ENCODE results near the gene NDNF.

The NDNF gene

DNA sequence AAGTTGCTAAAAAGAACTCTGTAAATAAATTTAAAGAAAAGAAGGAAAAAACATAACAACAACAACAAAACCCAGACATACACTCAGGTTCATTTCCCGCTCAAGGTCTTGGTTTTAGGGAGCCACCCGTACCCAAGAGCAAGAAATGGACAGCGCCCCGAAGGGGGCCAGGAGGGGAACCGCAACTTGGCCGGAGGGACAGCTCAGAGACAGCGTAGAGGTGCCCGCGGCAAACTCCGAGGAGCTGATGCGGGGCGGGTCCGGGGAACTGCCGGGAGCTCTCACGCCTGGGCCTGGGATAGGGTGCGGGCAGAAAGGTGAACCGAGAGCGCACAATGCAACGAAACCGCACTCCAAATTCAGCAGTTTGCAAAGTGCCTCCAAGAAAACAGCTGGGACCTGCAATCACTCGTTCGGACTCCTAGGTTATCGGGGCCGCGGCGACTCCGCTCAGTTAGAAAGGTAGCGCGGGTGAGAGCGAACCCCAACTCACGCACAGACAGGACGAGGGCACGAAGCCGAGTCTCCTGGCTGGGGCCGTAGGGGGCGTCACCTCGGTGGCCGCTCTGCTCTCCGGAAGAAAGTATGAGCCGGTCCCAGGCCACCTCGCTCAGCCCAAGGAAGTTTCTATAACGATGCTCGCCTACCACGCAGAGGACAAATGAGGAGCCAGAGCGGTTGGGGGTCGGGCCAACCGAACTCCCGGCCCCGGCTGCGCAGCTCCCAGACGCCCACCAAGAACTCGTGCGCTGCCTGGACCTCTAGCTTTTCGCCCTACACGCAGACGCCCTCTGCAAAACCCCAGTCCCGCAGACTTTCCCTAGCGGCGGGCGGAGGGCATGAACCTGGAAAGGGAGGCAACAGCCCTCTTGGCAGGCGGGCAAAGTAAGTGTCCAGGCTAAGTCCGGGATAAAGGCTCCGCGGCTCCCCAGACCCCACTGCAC lies 1.4 kb downstream of the NDNF start:
- peak in 1 of 2 experiments; percentile 42 for DNase-seq

DNA sequence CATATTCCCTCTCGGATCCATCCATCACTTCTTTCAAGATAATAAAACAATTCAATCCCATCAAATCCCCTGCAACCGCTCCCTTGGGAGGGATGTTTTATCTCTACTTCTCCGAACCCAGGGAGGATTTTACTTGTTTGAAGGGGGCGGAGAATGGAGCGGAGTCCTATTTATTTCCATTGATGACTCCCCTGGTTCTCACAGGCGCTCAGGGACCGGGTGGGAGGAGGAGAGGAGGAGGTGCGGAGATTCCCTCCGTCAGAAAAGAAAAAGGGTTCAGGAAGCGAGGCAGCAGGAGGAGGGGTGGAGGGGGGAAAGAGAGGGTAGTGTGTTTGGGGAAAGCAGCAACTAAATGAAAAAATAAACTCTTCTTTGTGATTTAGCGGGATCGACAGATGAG lies 2.1 kb downstream of the NDNF start:
- DNase-seq, result no peak

DNA sequence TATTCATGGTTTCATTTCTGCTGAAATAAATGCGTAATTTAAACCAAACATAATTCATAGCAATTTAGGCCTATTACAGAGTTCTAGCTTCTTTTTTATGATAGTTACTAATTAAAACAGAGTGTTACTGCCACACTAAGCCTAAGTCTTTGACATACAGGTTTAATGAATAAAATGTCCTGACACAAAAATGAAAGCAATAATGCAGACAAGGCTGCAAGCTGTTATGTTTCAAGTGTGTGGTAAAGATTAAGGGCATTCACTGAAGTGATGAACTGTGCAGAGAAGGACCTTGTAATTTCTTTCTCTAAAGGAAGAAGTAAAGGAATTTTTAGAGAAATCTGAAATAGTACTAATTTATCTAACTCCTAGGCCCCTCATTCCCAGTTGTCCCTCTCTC lies 2.9 kb downstream of the NDNF start:
- DNase-seq, result no peak

DNA sequence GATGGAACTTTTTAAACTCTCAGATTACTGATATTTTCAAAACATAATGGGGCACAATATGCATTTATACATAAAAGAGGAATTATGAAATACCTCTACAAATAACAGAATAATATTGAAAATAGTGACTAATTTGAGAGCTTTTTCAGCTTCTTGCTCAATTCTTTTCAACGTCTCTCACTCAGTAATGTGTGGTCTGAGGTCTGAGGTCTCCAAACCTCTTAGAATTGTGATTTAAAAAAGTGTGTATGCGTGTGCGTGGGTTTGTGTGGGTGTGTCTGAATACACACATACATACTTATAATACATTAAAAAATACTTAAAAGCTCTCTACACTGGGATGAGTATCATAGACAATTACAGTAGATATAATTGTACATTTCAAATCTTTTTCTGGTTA lies 7.9 kb downstream of the NDNF start:
- DNase-seq, result no peak

DNA sequence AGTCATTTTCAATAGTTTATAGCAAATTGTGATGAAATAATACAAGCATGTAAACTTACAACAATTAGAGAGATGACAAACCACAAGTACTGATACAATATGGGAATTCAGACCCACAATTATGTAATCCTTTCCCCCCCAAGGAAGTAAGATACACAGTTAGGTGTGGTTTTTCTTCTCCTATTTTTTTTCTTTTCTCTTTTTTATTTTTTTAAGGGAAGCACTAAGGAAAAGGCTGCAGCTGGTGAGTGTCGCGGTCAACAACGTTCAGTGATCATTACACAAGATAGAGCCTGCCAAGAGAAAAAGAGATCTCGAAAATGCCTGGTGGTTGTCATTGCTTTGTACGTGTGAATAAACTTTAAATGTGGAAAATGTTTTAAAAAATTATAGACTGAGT lies 9.8 kb downstream of the NDNF start:
- DNase-seq, result no peak

DNA sequence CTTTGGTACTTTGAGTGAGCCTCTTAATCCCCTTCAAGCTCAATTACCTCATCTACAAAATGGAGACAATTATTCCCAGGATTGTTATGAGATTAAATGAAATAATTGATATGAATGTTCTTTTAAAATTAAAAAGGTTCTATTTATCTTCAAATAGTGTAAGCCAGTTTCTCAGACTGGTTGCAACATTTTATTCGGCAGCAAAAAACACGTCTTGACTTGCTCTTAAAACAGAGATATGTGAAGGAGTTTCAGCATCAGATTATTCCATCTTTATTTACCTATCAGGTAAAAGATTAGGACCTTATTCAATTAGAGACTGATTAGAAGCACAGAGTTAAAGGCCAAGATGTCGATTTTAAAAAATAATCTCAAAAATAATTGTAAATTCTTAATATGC lies 10.5 kb downstream of the NDNF start:
- DNase-seq, result no peak

DNA sequence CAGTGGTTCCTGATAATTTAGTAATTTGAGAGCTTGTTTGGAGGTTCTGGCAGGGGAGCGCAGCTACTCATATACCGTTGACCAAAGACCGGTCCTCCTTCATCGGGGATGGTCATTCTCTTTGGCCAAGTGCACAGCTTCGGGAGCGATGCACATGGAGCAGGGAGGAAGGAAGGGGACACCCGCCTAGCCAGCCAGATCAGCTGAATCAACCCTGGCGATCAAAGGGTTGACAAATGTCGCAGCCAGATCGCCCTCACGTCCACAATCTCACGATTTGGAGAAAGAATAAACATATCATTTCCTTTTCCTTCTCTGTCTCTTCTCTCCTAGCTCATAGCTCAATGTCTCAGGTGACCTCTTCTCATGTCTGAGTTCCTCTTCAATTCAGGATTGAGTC lies 11.1 kb downstream of the NDNF start:
- DNase-seq, result no peak

DNA sequence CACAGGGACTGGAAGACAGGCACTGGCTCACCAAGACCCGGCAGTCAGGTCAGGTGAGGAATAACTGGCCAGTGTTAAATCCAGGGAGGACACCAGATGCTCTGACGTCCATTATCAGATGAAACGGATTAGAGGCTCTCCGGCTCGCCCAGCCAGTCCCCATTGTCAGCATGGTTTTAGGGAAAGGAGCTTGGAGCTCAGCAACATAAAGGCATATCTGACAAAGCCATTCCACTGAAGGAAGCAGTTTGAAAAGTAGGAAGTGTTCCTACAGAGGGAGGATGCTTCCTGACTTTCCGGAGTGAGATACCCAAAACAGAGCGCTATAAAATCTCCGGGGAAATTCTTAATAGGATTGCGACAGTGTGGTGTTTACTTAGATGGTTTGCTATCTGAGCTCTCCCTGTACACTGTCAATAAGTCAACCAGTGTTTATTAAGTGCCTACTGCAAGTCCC lies 14.8 kb downstream of the NDNF start:
- no peak for DNase-seq

DNA sequence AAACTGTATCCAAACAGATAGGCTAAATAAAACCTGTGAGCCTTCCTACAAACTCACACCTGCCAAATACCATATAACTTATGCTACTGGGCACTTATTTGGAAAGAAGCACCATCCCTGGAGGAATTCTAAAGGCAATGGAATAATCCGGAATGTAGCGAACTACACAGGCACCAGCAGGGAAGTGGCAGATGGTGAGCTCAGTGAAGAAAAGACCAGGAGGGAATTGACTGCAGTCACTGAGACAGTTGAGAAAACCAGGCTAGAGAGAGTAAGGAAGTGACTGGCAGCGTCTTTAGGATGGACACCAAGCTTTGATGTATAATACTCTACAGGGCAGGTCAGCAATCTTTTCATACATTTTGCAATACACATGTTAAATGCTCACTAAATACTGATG lies 16.3 kb downstream of the NDNF start:
- no peak for DNase-seq

DNA sequence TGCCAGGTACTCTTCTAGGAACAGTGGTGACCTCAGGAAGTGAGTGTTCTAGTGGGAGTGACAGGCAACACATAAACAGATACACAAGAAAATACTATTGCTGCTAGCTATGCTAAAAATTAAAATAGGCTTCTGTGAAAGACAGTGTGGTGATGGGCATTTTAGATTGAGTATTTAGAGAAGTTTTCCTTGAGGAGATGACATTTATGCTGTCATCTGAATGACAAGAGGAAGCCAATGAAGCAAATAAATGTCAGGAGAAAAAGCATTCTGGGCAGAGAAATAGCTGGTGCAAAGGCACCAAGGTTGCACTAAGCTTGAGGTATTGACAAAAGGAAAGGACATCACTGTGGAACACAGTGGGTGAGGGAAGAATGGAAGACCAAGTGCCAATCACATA lies 18.0 kb downstream of the NDNF start:
- DNase-seq, result no peak

DNA sequence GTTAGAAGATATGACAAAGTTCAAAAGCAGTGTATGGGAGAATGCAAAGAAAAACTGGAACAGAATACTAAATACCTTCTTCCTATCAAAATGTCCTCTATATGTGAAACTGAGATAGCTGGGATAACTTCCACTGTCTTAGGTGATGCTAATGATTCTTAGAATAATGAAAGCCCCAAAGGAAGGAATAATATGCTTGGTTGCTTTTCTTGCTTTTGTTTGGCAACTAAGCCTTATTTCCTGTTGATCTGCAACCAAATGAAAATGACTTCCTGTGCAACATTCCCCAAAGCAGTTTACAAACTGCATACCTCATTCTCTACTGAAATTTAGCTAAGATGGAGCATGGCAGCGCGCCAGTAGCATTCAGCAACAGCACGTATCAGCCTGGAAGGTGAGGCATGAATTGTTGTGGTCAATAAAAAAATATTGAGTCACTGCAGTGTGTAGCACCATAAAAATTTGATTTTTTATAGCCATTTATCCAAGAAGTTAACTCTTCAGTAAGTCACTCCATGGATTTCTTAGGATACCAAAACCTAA lies 18.7 kb downstream of the NDNF start:
- DNase-seq, result no peak

DNA sequence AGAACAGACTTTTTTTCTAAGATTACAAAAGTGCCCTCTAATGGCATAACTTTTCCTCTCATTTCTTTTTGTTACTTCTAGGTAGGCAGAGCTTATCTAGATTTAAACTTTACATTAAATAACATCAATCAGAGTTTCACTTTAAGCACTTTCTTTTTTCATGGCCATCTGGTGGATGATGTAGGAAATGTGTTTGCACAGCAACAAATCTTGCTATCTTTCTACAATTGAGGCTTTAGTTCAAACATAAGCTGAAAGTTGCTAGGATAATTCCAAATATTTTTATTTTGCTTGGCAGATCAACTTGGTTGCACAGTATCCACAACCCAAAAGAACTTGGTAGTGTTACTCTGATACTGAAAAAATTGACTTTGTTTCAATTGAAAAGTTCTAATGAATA lies 22.0 kb downstream of the NDNF start:
- no peak for DNase-seq

DNA sequence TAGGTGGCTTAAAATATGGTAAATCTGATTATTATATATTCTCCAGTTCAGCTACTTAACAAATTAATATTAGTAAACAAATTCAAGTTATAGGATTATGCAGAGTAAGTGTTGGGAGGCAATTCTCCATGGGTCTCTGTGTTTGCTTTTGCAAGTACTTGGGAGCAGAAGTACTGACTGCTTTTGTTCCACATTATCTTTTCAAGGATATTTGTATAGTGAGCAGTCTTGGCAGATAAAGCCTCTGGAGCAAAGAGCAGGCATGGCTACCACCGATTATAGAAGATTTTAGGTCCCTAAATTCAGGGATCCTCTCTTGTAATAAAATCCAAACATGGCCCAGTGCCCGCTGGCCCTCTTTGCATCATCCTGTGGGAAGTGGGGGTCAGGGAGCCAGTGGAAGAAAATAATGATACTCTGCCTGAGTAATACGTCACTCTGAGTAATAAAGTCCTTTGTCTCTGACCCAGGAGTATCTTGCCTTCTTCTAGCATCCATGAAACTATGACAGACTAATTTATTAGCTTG lies 23.2 kb downstream of the NDNF start:
- no peak for DNase-seq

DNA sequence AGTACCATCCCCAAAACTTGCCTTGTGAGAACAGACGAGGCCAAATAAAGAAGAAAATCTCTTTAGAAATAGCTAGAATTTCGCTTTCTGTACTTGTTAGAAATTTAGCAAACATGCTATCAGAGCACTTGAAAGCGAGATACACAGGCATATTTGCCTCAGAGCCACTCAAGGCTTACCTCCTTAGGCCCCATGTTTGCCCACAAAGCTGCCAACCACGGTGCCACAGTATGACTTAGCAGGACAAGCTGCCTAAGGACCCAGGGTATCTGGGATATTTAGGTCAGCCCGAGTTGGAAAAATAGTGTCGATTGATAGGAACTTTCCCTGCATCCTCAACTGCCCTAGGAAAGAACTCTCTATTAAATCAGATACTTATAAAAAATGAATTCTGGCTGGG lies 24.2 kb downstream of the NDNF start:
- DNase-seq, result no peak

DNA sequence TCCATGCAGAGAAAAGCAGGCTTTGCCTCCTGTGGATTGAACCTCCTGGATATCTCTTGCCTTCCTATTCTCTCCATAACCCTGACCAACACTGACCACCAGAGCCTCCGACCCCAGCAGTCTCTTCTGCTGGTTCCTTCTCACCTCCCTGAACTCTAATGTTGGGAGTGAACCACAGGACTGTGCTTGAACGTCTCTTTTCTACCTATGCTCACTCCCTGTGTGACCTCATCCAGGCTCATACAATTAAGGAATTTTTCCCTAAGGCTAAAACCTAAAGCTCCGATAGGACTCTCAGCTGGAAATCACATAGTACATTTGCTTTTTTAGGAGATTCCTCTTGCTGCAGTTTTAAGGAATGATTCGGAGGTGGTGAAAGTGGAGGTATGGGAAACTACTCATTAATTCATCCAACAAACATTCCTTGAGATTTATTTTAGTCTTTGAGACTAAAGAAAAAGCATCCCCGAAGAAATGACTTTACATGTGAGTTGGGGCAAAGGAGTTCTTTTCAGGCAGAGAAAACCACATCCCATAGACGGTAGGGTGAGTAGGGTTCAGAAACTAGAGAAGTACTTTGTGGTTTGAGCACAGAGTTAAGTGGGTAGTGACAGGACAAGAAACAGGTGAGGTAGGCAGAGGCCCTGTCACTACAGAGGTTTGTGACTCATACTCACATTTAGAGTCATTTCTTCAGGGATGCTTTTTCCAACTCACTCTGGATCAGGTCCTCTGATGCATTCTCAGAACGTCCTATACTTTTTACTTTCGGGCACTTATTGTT lies 30.8 kb downstream of the NDNF start:
- no peak for DNase-seq

DNA sequence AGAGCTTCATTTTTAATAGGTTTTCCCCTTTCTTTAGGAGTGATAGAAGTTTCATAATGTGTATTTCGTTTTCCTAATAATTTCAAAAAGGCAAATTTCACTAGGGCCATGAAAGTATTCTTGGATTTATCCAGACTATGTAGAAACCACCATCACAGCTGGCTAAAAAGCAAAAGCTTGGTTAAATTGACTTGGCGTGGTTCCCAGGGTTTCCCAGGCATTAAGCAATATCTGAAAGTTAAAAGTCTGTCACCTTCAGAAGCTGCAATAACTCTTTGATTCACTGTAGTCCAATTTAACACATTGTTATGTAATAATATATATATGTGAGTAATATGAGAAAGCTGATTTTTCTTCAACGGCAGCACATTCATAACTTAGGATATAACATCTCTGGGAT lies 38.3 kb downstream of the NDNF start:
- DNase-seq, result no peak

DNA sequence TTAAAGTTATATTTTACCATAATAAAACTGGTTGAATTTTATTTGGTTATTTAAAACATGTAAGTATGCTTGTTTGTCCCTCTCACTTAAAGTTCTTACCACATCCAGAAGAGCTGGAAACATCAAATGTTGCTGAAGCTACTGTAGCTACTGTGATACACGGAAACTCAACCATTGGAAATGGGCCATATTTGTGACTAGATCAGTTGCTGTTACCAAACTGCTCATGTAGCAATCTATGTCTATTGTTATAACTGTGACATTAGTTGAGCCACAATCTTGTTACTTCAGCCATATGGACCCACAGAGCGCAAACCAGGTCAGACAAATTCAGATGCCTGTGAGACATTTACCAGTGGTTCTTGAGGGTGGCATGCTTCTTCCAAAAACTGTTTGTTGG lies 41.6 kb downstream of the NDNF start:
- no peak for DNase-seq

DNA sequence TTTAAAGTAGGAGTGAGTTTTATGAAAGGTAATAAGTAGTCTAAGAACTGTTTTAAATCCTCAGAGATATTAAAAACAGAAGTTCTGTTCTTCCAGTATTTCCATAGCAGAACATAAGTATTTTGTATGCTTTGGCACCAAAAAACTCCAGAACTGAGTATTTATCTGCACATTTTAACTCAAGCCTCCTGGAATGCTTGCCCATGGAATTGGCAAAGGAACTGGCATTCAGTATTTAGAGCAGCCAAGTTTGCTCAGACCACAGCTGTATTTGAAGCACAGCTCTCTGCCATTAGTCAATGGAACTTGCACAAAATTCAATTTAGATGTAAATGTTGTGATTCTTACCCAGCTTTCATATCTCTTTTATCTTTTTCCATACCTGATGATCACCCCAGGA lies 42.2 kb downstream of the NDNF start:
- DNase-seq, result no peak

DNA sequence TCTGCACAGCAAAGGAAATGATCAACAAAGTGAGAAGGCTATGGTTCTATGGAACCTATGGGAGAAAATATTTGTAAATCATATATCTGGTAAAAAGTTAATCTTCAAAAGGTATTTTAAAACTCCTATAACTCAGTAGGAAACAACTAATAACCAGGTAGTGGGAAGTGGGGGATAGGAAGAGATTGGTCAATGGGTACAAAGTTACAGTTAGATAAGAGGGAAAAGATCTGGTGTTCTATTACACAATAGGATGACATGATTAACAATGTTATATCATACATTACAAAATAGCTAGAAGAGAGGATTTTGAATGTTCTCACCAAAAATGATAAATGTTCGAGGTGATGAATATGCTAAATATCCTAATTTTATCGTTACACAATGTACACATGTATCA lies 46.3 kb downstream of the NDNF start:
- no peak for DNase-seq

DNA sequence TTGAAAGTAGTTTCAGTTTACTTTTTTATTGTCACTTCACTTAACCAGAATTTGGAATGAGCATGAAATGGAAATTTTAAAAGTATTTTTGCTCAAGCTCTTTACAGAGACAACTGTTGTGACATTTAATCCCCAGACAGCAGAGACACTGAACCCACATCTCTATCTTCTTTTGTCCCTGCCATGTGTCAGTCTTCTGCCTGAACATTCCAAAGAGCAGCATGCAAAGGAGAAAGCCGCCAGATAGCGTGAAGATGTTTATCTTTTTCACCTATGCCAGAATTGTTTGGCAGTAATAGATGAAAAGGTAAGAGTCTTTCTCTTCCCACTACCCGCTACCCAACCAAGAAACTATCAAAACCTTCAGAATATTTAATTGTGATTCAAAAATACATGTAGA lies 46.8 kb downstream of the NDNF start:
- DNase-seq, result no peak

DNA sequence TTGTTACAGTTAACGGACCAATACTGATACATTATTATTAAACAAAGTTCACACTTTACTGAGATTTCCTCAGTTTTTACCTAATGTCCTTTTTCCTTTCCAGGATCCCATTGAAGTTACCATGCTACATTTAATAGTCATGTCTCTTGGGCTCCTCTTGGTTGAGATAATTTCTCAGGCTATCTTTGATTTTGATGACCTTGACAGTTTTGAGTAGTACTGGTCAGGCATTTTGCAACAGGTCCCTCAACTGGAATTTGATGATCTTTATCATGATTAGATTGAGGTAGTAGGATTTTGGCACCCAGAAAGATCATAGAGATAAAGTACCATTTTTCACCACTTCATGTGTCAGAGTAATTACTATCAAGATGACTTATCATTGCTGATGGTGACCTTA lies 53.8 kb downstream of the NDNF start:
- no peak for DNase-seq

DNA sequence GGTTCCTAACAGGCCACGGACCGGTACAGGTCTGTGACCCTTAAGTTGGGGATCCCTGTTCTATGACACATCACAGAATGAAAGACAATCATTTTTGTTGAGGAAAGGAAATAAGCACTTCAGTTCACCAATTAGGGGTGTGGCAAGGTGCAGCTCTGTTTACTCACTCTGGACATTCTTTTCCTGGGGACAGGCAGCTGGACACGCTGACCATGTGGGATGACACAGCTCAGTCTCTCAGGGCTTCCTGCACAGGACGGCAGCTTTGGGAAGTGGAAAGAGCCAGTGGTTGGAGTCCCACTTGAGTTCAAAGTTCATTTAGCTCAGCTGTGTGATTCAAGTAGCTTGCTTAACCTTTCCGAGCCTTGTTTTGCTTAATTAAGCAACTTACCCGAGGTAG lies 55.7 kb downstream of the NDNF start:
- no peak for DNase-seq

DNA sequence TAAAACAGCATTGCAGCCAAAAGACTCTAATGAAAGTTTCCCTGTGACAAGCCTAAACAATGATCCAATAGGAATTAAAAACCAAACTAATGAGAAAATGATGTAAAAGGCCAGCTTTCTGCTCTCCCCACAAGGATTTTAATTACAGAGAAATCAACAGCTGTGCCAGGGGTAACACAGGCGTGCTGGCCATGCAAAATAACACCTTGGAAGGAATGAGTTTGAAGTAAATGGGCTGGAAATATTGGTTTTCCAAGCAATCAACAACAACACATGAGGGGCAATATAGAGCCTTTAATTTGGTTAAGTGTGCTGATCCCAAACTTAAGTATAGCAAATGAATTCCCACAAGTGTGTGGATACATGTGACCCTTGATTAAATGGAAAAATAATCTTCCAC lies 56.9 kb downstream of the NDNF start:
- no peak for DNase-seq

DNA sequence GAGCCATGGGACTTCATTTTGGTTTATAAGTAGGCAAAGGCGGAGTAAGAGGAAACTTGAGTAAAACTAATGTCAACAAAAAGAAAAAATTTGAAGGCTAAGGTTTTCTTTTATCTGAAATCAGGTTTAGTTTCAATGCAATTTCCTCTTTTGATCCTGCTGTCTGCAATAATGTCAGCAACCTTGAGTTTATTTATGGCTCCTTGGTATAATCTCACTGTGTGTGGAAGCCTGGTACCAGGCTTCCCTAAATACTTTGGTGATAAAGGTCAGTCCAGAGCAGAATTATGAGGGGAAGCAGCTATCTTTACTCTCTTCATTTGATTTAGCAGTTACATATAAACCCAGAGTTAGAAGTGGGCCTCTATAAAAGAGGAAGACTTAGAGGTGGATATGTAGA lies 57.8 kb downstream of the NDNF start:
- DNase-seq, result no peak
